Measurements from ENCODE around the gene ZFP90.

The ZFP90 gene

DNA sequence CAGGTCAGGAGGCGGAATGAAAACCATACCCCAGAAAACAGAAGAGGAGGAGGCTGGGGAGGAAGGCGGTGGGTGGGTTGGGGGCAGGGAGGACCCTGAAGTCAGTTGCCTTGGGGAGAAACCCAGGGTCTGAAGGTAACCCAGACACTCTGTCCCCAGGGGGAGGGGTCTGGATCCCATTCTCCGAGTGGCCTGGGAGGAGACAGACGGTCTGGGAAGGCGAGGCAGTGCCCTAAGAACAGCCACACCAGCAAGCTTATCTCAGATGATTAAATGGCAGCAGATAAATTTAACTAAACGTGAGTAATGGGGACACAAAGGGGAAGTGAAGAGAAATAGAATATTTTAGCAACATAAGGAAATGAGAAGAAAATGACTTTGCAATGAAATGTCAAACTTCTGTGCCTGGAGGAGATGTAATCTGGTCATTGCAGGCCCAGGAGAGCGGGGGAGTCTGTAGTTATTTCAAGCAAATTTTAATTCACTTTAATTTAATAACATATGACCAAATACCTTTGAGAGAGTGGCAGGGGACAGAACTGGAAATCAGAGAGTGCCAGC lies 21.4 kb upstream of the ZFP90 start:
- TF ChIP-seq, protein P1, sequence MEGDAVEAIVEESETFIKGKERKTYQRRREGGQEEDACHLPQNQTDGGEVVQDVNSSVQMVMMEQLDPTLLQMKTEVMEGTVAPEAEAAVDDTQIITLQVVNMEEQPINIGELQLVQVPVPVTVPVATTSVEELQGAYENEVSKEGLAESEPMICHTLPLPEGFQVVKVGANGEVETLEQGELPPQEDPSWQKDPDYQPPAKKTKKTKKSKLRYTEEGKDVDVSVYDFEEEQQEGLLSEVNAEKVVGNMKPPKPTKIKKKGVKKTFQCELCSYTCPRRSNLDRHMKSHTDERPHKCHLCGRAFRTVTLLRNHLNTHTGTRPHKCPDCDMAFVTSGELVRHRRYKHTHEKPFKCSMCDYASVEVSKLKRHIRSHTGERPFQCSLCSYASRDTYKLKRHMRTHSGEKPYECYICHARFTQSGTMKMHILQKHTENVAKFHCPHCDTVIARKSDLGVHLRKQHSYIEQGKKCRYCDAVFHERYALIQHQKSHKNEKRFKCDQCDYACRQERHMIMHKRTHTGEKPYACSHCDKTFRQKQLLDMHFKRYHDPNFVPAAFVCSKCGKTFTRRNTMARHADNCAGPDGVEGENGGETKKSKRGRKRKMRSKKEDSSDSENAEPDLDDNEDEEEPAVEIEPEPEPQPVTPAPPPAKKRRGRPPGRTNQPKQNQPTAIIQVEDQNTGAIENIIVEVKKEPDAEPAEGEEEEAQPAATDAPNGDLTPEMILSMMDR (IDR thresholded peaks at IDR 0.05; ENCODE audit: low read depth, low read length, missing control alignments): no peak
- H3K4me3 ChIP-seq (ENCODE audit: low read depth, low read length): no peak overlapping the region
- DNase-seq (ENCODE audit: low read depth): no peak

DNA sequence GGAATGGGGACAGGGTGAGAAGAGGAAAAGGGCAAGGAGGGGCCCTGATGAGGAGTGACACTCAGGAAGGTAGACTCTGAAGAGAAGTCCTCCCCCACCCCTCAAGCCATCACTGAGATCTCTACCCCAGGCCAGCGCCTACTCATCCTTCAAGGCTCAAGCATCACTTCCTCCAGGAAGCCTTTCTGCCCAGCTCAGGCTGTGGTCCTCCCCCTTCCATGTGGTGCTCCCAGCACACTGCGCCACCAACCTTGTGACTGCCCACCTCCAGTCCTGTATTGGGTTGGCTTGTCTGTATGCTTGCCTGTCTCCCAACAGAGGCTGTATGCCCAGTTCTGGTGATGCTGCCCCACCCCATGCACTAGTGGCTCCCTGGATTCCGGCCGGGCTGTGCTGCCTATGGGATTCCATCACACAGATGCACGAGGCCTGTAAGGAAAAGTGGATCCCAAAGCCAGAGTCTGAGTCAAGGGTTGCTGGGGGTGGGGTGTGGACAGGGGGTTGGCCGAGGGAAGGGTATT lies 19.8 kb upstream of the ZFP90 start:
- H3K4me3 ChIP-seq (ENCODE audit: low read depth, low read length): no peak overlapping the region
- DNase-seq (ENCODE audit: low read depth): no peak

DNA sequence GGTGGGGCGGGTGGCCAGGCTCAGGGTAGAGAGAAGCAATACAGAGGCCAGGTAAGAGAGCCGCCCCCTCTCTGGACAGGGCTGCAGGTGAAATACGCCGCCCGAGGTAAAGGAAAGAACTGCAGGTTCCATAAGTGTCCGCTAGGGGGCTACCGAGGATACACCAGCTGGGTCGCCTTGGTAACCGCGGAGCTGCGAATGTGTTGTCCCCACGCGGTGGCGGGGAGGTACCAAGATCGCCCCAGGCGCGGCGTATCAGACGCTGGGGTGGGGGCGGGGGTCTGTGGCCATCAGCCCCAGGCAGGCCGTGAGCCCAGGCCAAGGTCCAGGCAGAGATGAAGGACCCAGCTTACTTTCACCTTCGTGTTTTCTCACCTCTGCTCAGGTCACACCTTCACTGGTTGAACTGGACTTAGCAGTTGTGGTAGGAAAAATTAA lies 18.4 kb upstream of the ZFP90 start:
- TF ChIP-seq, protein P1 (IDR thresholded peaks at IDR 0.05; ENCODE audit: low read depth, low read length, missing control alignments): peak; percentile 100
- peak; percentile 62 for DNase-seq (ENCODE audit: low read depth)
- H3K4me3 ChIP-seq (ENCODE audit: low read depth, low read length): no peak overlapping the region; the same call in 1 of the 2 replicates

More for the DNA sequence above, 19.8 kb upstream of the ZFP90 start:
- TF ChIP-seq, protein P1 (IDR thresholded peaks at IDR 0.05; ENCODE audit: low read depth, low read length, missing control alignments): no peak

DNA sequence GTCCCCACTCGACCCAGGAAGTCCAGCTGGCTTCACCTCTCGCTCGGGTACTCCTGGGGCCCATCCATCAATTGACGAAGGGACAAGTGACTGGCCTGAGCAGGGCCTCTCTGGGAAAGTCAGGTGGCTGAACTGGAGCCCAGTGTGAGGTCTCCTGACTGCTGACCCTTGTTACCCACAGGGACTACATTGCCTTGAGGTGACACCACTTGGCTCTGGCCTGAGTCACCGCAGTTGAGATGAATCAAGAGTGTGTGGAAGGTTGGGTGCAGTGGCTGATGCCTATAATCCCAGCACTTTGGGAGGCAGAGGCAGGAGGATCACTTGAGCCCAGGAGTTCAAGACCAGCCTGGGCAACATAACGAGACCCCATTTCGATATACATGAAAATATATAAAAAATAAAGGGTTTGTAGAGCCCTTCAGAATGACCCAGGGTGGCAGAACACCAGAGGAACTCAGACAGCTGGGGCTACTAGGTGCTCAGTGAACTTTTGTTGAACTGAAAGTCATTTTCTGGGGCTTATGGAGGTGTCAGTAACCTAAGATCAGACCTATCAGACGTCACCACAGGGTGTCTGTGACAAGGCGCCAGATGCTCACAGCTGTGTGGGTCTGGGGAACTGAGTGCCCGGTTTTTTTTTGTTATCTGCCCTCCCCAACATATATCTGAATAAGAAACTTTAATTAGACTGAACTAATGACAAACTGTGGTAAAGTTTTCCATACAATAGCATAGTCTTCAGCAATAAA lies 14.8 kb upstream of the ZFP90 start:
- H3K4me3 ChIP-seq (ENCODE audit: low read depth, low read length): no peak overlapping the region
- TF ChIP-seq, protein P1 (IDR thresholded peaks at IDR 0.05; ENCODE audit: low read depth, low read length, missing control alignments): no peak
- DNase-seq (ENCODE audit: low read depth): no peak

DNA sequence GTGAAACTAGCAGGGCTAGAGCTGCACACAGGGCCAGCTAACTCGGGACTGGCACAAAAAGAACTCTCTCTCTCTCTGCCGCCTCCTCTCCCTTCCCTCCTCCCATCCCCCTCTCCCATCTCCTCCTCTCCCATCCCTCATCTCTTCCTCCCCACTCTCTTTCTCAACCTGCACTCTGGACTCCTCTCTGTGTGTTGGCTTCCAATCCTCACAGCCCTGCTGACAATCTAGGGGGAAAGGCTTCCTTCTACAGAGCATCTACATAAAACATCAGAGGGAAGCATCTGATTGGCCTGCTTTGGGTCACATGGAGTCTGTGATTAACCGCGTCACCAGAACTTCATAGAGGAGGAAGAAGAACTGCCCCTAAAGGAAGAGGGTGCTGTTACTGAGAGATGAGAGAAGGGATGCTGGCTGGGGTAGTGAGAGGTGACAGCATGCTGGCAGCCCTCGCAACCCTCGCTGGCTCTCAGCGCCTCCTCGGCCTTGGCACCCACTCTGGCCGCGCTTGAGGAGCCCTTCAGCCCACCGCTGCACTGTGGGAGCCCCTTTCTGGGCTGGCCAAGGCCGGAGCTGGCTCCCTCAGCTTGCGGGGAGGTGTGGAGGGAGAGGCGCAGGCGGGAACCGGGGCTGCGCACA lies 12.8 kb upstream of the ZFP90 start:
- TF ChIP-seq, protein P1 (IDR thresholded peaks at IDR 0.05; ENCODE audit: low read depth, low read length, missing control alignments): no peak
- DNase-seq (ENCODE audit: low read depth): no peak
- H3K4me3 ChIP-seq (ENCODE audit: low read depth, low read length): no peak overlapping the region

DNA sequence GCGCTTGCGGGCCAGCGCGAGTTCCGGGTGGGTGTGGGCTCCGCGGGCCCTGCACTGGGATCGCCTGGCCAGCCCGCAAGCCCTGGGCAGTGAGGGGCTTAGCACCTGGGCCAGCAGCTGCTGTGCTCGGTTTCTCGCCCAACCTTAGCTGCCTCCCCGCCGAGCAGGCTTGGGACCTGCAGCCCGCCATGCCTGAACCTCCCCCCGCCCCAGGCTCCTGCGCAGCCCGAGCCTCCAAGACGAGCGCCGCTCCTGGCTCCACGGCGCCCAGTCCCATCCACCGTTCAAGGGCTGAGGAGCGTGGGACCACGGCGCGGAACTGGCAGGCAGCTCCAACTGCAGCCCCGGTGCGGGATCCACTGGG lies 12.3 kb upstream of the ZFP90 start:
- no peak overlapping the region for H3K4me3 ChIP-seq (ENCODE audit: low read depth, low read length)
- no peak for DNase-seq (ENCODE audit: low read depth)
- TF ChIP-seq, protein P1 (IDR thresholded peaks at IDR 0.05; ENCODE audit: low read depth, low read length, missing control alignments): no peak

Measured in GM12864 (cell line).